DND-41 (cell line): Measurements from ENCODE around the gene STOML3.

ENCODE experiments used
- ATAC-seq: fragments of 200-7000 bp; cut with Tn5 transposase; 3 replicates; pipeline ENCODE4 v1.9.1; 2021; ENCODE audit warnings: low read depth; ENCODE audit not compliant: insufficient read depth
- DNase-seq: peaks from one replicate; pipeline ENCODE4 v3.0.0-alpha.2; 2020
- H2AFZ ChIP-seq: 2 replicates; pipeline ENCODE4 v1.6.0; 2012; ENCODE audit warnings: low read depth, low read length
- H3K27ac ChIP-seq: 2 replicates; pipeline ENCODE4 v1.5.1; 2012; ENCODE audit warnings: low read length, inconsistent platforms
- H3K27me3 ChIP-seq: fragments of 200-600 bp; sonication (generic); 2 replicates; pipeline ENCODE4 v1.6.0; 2012; ENCODE audit warnings: low read length, mild to moderate bottlenecking, inconsistent platforms; ENCODE audit not compliant: insufficient read depth, poor library complexity
- H3K36me3 ChIP-seq: 2 replicates; pipeline ENCODE4 v1.5.1; 2012; ENCODE audit warnings: low read length, inconsistent platforms; ENCODE audit not compliant: insufficient read depth
- H3K4me1 ChIP-seq: 2 replicates; pipeline ENCODE4 v1.5.1; 2012; ENCODE audit warnings: mild to moderate bottlenecking, low read length; ENCODE audit not compliant: insufficient read depth
- H3K4me2 ChIP-seq: 2 replicates; pipeline ENCODE4 v1.6.0; 2012; ENCODE audit warnings: mild to moderate bottlenecking, moderate library complexity, low read length, inconsistent platforms; ENCODE audit not compliant: insufficient read depth
- H3K4me3 ChIP-seq, 2 experiments: fragments of 200-600 bp in 1 of 2; shearing (Covaris generic) in 1 of 2; 2 replicates each; pipeline ENCODE4 v1.5.1; 2012 to 2016; ENCODE audit warnings: inconsistent platforms in 2 of 2, low read length in 2 of 2, mild to moderate bottlenecking in 2 of 2, low read depth in 1 of 2, moderate library complexity in 1 of 2
- H3K79me2 ChIP-seq: 2 replicates; pipeline ENCODE4 v1.6.0; 2012; ENCODE audit warnings: low read length, inconsistent platforms; ENCODE audit not compliant: insufficient read depth
- H3K9ac ChIP-seq: 2 replicates; pipeline ENCODE4 v1.6.0; 2012; ENCODE audit warnings: low read depth, mild to moderate bottlenecking, inconsistent platforms, low read length, moderate library complexity
- H3K9me3 ChIP-seq: 2 replicates; pipeline ENCODE4 v1.5.1; 2012; ENCODE audit warnings: low read length, moderate library complexity, mild to moderate bottlenecking, inconsistent platforms; ENCODE audit not compliant: insufficient read depth, severe bottlenecking
- H4K20me1 ChIP-seq: 2 replicates; pipeline ENCODE4 v1.6.0; 2012; ENCODE audit warnings: low read length; ENCODE audit not compliant: insufficient read depth
- CTCF ChIP-seq: IDR thresholded peaks from 2 replicates; pipeline ENCODE4 v1.5.1; 2012; ENCODE audit warnings: borderline replicate concordance, low read length, moderate library complexity, mild to moderate bottlenecking; ENCODE audit not compliant: poor library complexity, severe bottlenecking; ENCODE audit errors: extremely low read depth
- EZH2 ChIP-seq: IDR thresholded peaks from 3 replicates; pipeline ENCODE4 v1.6.1; 2012; ENCODE audit warnings: borderline replicate concordance, low read depth, mild to moderate bottlenecking, moderate library complexity, low read length, inconsistent platforms; ENCODE audit not compliant: severe bottlenecking

Gene STOML3

GRCh38 chr13:39037880-39038568 lies 47.4 kb upstream of the STOML3 start, which contains the start of the genes NHLRC3 and PROSER1:
Gene NHLRC3 (plus strand): TSS chr13:39038456. CDS start chr13:39038640, 184 bp downstream.
Gene PROSER1 (minus strand): TSS chr13:39038089. CDS start chr13:39037242, 847 bp downstream.
- Histone ChIP-seq H3K36me3 (peaks cover 11% of the 10 kb centered on the region; the same call in 1 of the 2 replicates), H3K4me2 (peak within 1 kb of the TSS; percentile 83), H2AFZ (peak within 1 kb of the TSS; percentile 98), H3K27me3 (no peaks in the 10 kb centered on the region), H3K9ac (peak within 1 kb of the TSS; percentile 86), H3K4me3 (peak within 1 kb of the TSS; percentile 85 to 91), H3K4me1 (peaks cover 53% of the 10 kb centered on the region), H3K27ac (peak within 1 kb of the TSS; percentile 94), H4K20me1 (peaks cover 27% of the 10 kb centered on the region), H3K9me3 (no peaks in the 10 kb centered on the region), H3K79me2 (peaks cover 78% of the 10 kb centered on the region)
- DNase-seq = peak; percentile 93
- no peak for TF ChIP-seq CTCF
- no peak for TF ChIP-seq EZH2
- ATAC-seq = peak; percentile 85

- Histone ChIP-seq H3K4me1 (peaks cover 54% of the 10 kb centered on the region), H3K36me3 (peaks cover 11% of the 10 kb centered on the region; the same call in 1 of the 2 replicates), H3K27me3 (no peaks in the 10 kb centered on the region), H4K20me1 (peaks cover 27% of the 10 kb centered on the region), H3K4me3 (peak overlapping the region; percentile 85 to 91), H3K9me3 (no peaks in the 10 kb centered on the region), H3K79me2 (peaks cover 83% of the 10 kb centered on the region), H3K9ac (peak overlapping the region; percentile 86), H3K4me2 (peak overlapping the region; percentile 83), H3K27ac (peak overlapping the region; percentile 94), H2AFZ (peak overlapping the region; percentile 98)
- ATAC-seq = peak; percentile 4; the same call in 2 of the 3 replicates
- DNase-seq = no peak
- TF ChIP-seq EZH2 (no peak), CTCF (no peak)
Observed at GRCh38 chr13:39037410-39037879, 46.8 kb upstream of the STOML3 start.

DNA sequence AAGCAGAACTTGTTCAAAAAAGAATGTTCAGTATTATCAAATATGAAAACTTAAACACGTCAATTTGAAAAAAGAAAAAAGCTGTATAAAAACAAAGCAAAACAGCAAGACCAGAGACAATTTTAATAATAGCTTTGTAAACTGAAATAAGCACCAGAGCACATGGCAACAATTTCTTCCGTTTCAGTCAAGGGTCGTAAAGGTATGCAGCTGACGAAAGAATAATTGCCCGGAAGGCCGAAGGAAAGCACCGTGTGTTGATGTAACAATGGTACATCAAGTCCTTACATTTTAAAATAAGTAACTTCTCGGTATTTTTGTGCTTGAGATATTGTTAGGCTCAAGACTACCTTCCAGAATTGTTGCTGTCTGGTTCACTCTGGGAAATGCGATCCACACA lies 45.6 kb upstream of the STOML3 start:
- Histone ChIP-seq H3K9me3 (no peaks in the 10 kb centered on the region), H3K27ac (peak overlapping the region; percentile 94), H2AFZ (peak overlapping the region; percentile 98), H3K9ac (peak overlapping the region; percentile 86), H3K36me3 (peaks cover 18% of the 10 kb centered on the region), H3K4me1 (peaks cover 54% of the 10 kb centered on the region), H4K20me1 (peaks cover 34% of the 10 kb centered on the region), H3K4me2 (peak overlapping the region; percentile 83), H3K79me2 (peaks cover 96% of the 10 kb centered on the region), H3K4me3 (peak overlapping the region; percentile 85 to 91), H3K27me3 (no peaks in the 10 kb centered on the region)
- TF ChIP-seq CTCF (no peak), EZH2 (no peak)
- ATAC-seq (no peak), DNase-seq (peak; percentile 40)
